Right atrium auricular region (tissue), 2 donors: ENCODE results near the gene DAGLA. TPM values are rescaled to one million over a fixed set of nuclear protein-coding genes. Genes with fewer than 3 reads are reported as not detected.

Experiments
- DNase-seq: peaks from one replicate; pipeline ENCODE4 v3.0.0-alpha.2; 2019; ENCODE audit warnings: low spot score
- H3K27ac ChIP-seq, 2 donors: fragments of 200-600 bp; sonication (generic); 1 replicate in 1 of 2; 2 replicates in 1 of 2; pipeline ENCODE4 v1.5.1; 2016 to 2019
- H3K27me3 ChIP-seq, 2 donors: fragments of 200-600 bp; sonication (generic); one replicate each; pipeline versions ENCODE4 v1.5.1 to v1.6.0; 2017 to 2019
- H3K36me3 ChIP-seq: fragments of 200-600 bp; sonication (generic); one replicate; pipeline ENCODE4 v1.5.1; 2016
- H3K4me1 ChIP-seq, 2 donors: fragments of 200-600 bp; sonication (generic); one replicate each; pipeline versions ENCODE4 v1.5.1 to v1.6.0; 2017 to 2019
- H3K4me3 ChIP-seq, 2 donors: fragments of 200-600 bp; sonication (generic); 1 replicate in 1 of 2; 2 replicates in 1 of 2; pipeline ENCODE4 v1.5.1; 2017 to 2019; ENCODE audit warnings: mild to moderate bottlenecking in 1 of 2, moderate library complexity in 1 of 2
- H3K9me3 ChIP-seq, 2 donors: fragments of 200-600 bp; sonication (generic); one replicate each; pipeline ENCODE4 v1.5.1; 2019
- CTCF ChIP-seq, 2 donors: fragments of 200-600 bp; sonication (generic); IDR thresholded peaks; one replicate each; pipeline ENCODE4 v1.5.1; 2019; ENCODE audit warnings: antibody characterized with exemption in 2 of 2
- total RNA-seq, 2 donors: library from RNA; depleted of rRNA; stranded (reverse); fragments of >200 nt; gene quantifications; one replicate each; pipeline ENCODE4 v1.1.0, GENCODE V29; 2016

The DAGLA gene
- total RNA-seq, 2 donors from 2014 or later, result 3.9 to 5.7 TPM

GRCh38 chr11:61747192-61747966 lies 67.2 kb downstream of the DAGLA start:
- DNase-seq, result peak; percentile 71
- no peaks in the 10 kb centered on the region for H3K9me3 ChIP-seq

GRCh38 chr11:61747967-61748285 lies 67.7 kb downstream of the DAGLA start:
- H3K27me3 ChIP-seq, result no peaks in the 10 kb centered on the region
- no peaks in the 10 kb centered on the region for H3K9me3 ChIP-seq
- H3K36me3 ChIP-seq, result peaks cover 8% of the 10 kb centered on the region
- H3K4me3 ChIP-seq, result no peak overlapping the region
- H3K27ac ChIP-seq, result no peak overlapping the region
- DNase-seq, result no peak
- peaks cover 0 to 16% of the 10 kb centered on the region in 2 donors for H3K4me1 ChIP-seq
- no peak for TF ChIP-seq CTCF (IDR thresholded peaks at IDR 0.05)

More at GRCh38 chr11:61747192-61747966, 67.2 kb downstream of the DAGLA start:
- Histone ChIP-seq H3K27ac (no peak overlapping the region), H3K4me1 (peaks cover 0 to 12% of the 10 kb centered on the region in 2 donors), H3K36me3 (peaks cover 8% of the 10 kb centered on the region), H3K27me3 (no peaks in the 10 kb centered on the region), H3K4me3 (no peak overlapping the region)
- TF ChIP-seq CTCF (IDR thresholded peaks at IDR 0.05), result peak; percentile 80 to 91

- H3K27me3 ChIP-seq, result no peaks in the 10 kb centered on the region
- no peak for TF ChIP-seq CTCF (IDR thresholded peaks at IDR 0.05)
These were observed 69.5 kb downstream of the DAGLA start for GRCh38 chr11:61749591-61750217.

GRCh38 chr11:61750631-61751273 lies 70.6 kb downstream of the DAGLA start:
- Histone ChIP-seq H3K36me3 (no peaks in the 10 kb centered on the region), H3K4me3 (no peak overlapping the region), H3K27me3 (no peaks in the 10 kb centered on the region), H3K27ac (no peak overlapping the region), H3K9me3 (no peaks in the 10 kb centered on the region), H3K4me1 (peaks cover 0 to 17% of the 10 kb centered on the region in 2 donors)
- DNase-seq, result no peak
- no peak for TF ChIP-seq CTCF (IDR thresholded peaks at IDR 0.05)

More at GRCh38 chr11:61749591-61750217, 69.5 kb downstream of the DAGLA start:
- Histone ChIP-seq H3K9me3 (no peaks in the 10 kb centered on the region), H3K27ac (no peak overlapping the region), H3K36me3 (no peaks in the 10 kb centered on the region), H3K4me1 (peaks cover 0 to 17% of the 10 kb centered on the region in 2 donors), H3K4me3 (no peak overlapping the region)
- no peak for DNase-seq

- Histone ChIP-seq H3K27ac (no peak overlapping the region), H3K9me3 (no peaks in the 10 kb centered on the region), H3K27me3 (no peaks in the 10 kb centered on the region), H3K4me3 (no peak overlapping the region), H3K36me3 (no peaks in the 10 kb centered on the region), H3K4me1 (peaks cover 0 to 17% of the 10 kb centered on the region in 2 donors)
- no peak for DNase-seq
- TF ChIP-seq CTCF (IDR thresholded peaks at IDR 0.05), result no peak
These were observed 71.2 kb downstream of the DAGLA start for GRCh38 chr11:61751384-61751783.
